ENCODE data around the gene SLC22A23.

DNA sequence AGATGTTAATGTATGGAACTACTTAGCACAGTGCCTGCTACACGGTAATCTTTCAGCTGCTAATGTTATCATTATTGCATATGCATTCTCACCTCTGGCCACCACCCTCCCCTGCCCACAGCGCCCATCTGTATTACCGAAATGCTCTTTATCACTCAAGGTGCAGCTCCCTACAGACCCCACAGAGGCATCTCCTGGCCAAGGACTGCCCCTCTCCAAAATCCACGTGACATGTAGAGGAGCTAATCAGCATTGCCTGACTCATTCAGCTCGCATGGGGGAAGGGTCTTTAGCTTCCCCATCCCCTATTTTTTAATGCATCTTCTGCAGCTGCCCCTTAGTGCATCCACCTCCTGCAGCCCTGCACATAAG is 41.8 kb downstream of the SLC22A23 start:
- TF ChIP-seq, protein P1, sequence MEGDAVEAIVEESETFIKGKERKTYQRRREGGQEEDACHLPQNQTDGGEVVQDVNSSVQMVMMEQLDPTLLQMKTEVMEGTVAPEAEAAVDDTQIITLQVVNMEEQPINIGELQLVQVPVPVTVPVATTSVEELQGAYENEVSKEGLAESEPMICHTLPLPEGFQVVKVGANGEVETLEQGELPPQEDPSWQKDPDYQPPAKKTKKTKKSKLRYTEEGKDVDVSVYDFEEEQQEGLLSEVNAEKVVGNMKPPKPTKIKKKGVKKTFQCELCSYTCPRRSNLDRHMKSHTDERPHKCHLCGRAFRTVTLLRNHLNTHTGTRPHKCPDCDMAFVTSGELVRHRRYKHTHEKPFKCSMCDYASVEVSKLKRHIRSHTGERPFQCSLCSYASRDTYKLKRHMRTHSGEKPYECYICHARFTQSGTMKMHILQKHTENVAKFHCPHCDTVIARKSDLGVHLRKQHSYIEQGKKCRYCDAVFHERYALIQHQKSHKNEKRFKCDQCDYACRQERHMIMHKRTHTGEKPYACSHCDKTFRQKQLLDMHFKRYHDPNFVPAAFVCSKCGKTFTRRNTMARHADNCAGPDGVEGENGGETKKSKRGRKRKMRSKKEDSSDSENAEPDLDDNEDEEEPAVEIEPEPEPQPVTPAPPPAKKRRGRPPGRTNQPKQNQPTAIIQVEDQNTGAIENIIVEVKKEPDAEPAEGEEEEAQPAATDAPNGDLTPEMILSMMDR (optimal IDR thresholded peaks at IDR 0.05 in 1 of 3, IDR thresholded peaks at IDR 0.05 in 1 of 3, conservative IDR thresholded peaks at IDR 0.05 in 1 of 3; ENCODE audit: extremely low read depth in 1 of 3, insufficient read depth in 2 of 3, low read length in 3 of 3): no peak
- TF ChIP-seq EZH2 (IDR thresholded peaks at IDR 0.05; ENCODE audit: low read length): no peak

Measured in keratinocyte (primary cell).